HEK293T (cell line): ENCODE measurements around the gene PPFIBP1.

Experiments
- CTCF ChIA-PET: fragments of 350-600 bp; formaldehyde crosslinking; extraction: SDS; loops from one replicate; lab custom pipeline; 2021; ENCODE audit warnings: antibody characterized with exemption, inconsistent platforms; lab: Yijun Ruan, JAX
- POLR2A ChIA-PET: fragments of 350-600 bp; formaldehyde crosslinking; extraction: SDS; loops from one replicate; lab custom pipeline; 2020; ENCODE audit warnings: antibody characterized with exemption, inconsistent platforms; lab: Yijun Ruan, JAX
- DNase-seq: peaks from one replicate; pipeline ENCODE4 v3.0.0; 2012; ENCODE audit warnings: mixed read lengths; ENCODE audit errors: extremely low spot score
- ARNT ChIP-seq: fragments of 450-650 bp; IDR thresholded peaks from 2 replicates; pipeline ENCODE4 v1.6.1; 2017; ENCODE audit warnings: mild to moderate bottlenecking
- BHLHE40 ChIP-seq: fragments of 450-650 bp; IDR thresholded peaks from 2 replicates; pipeline ENCODE4 v1.6.1; 2016; ENCODE audit warnings: mild to moderate bottlenecking, moderate library complexity, borderline replicate concordance
- CTBP1 ChIP-seq: fragments of 450-650 bp; IDR thresholded peaks from 2 replicates; pipeline ENCODE4 v1.6.1; 2016; ENCODE audit warnings: borderline replicate concordance
- ELF4 ChIP-seq: fragments of 450-650 bp; IDR thresholded peaks from 2 replicates; pipeline ENCODE4 v1.6.1; 2017; ENCODE audit warnings: antibody characterized with exemption
- FOXA1 ChIP-seq: fragments of 450-650 bp; IDR thresholded peaks from 2 replicates; pipeline ENCODE4 v1.6.1; 2016; ENCODE audit warnings: mild to moderate bottlenecking
- FOXK2 ChIP-seq: fragments of 450-650 bp; IDR thresholded peaks from 2 replicates; pipeline ENCODE4 v1.6.1; 2016; ENCODE audit warnings: mild to moderate bottlenecking
- FOXM1 ChIP-seq: fragments of 450-650 bp; IDR thresholded peaks from 2 replicates; pipeline ENCODE4 v1.6.1; 2017; ENCODE audit warnings: mild to moderate bottlenecking, borderline replicate concordance
- HDGF ChIP-seq: fragments of 450-650 bp; IDR thresholded peaks from 2 replicates; pipeline ENCODE4 v1.6.1; 2017; ENCODE audit warnings: antibody characterized with exemption, borderline replicate concordance
- L3MBTL2 ChIP-seq: fragments of 450-650 bp; conservative IDR thresholded peaks from 2 replicates; pipeline ENCODE4 v1.6.1; 2016; ENCODE audit warnings: mild to moderate bottlenecking
- LEF1 ChIP-seq: fragments of 450-650 bp; IDR thresholded peaks from 2 replicates; pipeline ENCODE4 v1.6.1; 2017; ENCODE audit warnings: mild to moderate bottlenecking, borderline replicate concordance
- NFRKB ChIP-seq: fragments of 450-650 bp; IDR thresholded peaks from 2 replicates; pipeline ENCODE4 v1.6.1; 2016; ENCODE audit warnings: mild to moderate bottlenecking, moderate library complexity
- PKNOX1 ChIP-seq: fragments of 450-650 bp; IDR thresholded peaks from 2 replicates; pipeline ENCODE4 v1.6.1; 2016
- SP1 ChIP-seq: fragments of 450-650 bp; IDR thresholded peaks from 2 replicates; pipeline ENCODE4 v1.6.1; 2017
- SUZ12 ChIP-seq: fragments of 450-650 bp; IDR thresholded peaks from 2 replicates; pipeline ENCODE4 v1.6.1; 2016; ENCODE audit warnings: mild to moderate bottlenecking
- TARDBP ChIP-seq: fragments of 450-650 bp; IDR thresholded peaks from 2 replicates; pipeline ENCODE4 v1.6.1; 2016
- ZNF384 ChIP-seq: fragments of 450-650 bp; IDR thresholded peaks from 2 replicates; pipeline ENCODE4 v1.6.1; 2016

The PPFIBP1 gene

GRCh38 chr12:27573972-27574371 is 50.0 kb downstream of the PPFIBP1 start:
- ChIA-PET CTCF (no interaction called here), POLR2A (no interaction called here)
- TF ChIP-seq LEF1 (no peak), ELF4 (no peak), PKNOX1 (no peak), FOXM1 (no peak)
- no peak for DNase-seq

GRCh38 chr12:27575090-27575761 is 51.2 kb downstream of the PPFIBP1 start:
- ChIA-PET POLR2A (interaction anchor here (1.3 kb wide), 1 partner anchor 51 kb away, joined by 4 read pairs; the partner anchor contains the start of gene PPFIBP1), CTCF (no interaction called here)
- DNase-seq = no peak
- no peak for TF ChIP-seq BHLHE40
- TF ChIP-seq FOXK2 = no peak
- no peak for TF ChIP-seq CTBP1
- TF ChIP-seq ZNF384 = no peak
- TF ChIP-seq ELF4 = no peak
- no peak for TF ChIP-seq TARDBP
- no peak for TF ChIP-seq LEF1
- no peak for TF ChIP-seq ARNT
- no peak for TF ChIP-seq SP1
- no peak for TF ChIP-seq NFRKB
- TF ChIP-seq SUZ12 = no peak
- TF ChIP-seq L3MBTL2 = no peak
- no peak for TF ChIP-seq FOXA1

- CTCF ChIA-PET = no interaction called here
- no peak for DNase-seq
- POLR2A ChIA-PET = interaction anchor here (1.3 kb wide), 1 partner anchor 52 kb away, joined by 4 read pairs; the partner anchor contains the start of gene PPFIBP1
- TF ChIP-seq NFRKB (no peak), SUZ12 (no peak), LEF1 (no peak), FOXA1 (no peak), SP1 (no peak), TARDBP (no peak)
Measured at GRCh38 chr12:27575762-27576118, 51.7 kb downstream of the PPFIBP1 start.

GRCh38 chr12:27576667-27577347 is 52.8 kb downstream of the PPFIBP1 start:
- no peak for DNase-seq
- TF ChIP-seq LEF1 (no peak), FOXA1 (no peak)
- ChIA-PET POLR2A (no interaction called here), CTCF (interaction anchor here (0.6 kb wide), 1 partner anchor 53 kb away, joined by 3 read pairs; the partner anchor contains the start of gene PPFIBP1)

GRCh38 chr12:27577688-27578087 is 53.7 kb downstream of the PPFIBP1 start:
- POLR2A ChIA-PET = no interaction called here
- TF ChIP-seq TARDBP (no peak), ARNT (no peak), SUZ12 (no peak), PKNOX1 (no peak), FOXK2 (no peak), ZNF384 (no peak), ELF4 (no peak), SP1 (no peak), HDGF (no peak), CTBP1 (no peak), NFRKB (no peak), FOXA1 (no peak), LEF1 (no peak), BHLHE40 (no peak), L3MBTL2 (no peak)
- DNase-seq = no peak
- CTCF ChIA-PET = no interaction called here

- TF ChIP-seq CTBP1 (no peak), FOXK2 (no peak), SP1 (no peak)
- DNase-seq = no peak
- CTCF ChIA-PET = no interaction called here
- POLR2A ChIA-PET = no interaction called here
Measured at GRCh38 chr12:27578689-27579372, 54.8 kb downstream of the PPFIBP1 start.
